Measurements from ENCODE around the gene UVRAG.

- TF ChIP-seq, protein P1, sequence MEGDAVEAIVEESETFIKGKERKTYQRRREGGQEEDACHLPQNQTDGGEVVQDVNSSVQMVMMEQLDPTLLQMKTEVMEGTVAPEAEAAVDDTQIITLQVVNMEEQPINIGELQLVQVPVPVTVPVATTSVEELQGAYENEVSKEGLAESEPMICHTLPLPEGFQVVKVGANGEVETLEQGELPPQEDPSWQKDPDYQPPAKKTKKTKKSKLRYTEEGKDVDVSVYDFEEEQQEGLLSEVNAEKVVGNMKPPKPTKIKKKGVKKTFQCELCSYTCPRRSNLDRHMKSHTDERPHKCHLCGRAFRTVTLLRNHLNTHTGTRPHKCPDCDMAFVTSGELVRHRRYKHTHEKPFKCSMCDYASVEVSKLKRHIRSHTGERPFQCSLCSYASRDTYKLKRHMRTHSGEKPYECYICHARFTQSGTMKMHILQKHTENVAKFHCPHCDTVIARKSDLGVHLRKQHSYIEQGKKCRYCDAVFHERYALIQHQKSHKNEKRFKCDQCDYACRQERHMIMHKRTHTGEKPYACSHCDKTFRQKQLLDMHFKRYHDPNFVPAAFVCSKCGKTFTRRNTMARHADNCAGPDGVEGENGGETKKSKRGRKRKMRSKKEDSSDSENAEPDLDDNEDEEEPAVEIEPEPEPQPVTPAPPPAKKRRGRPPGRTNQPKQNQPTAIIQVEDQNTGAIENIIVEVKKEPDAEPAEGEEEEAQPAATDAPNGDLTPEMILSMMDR (IDR thresholded peaks at IDR 0.05), result no peak
- TF ChIP-seq EZH2 (IDR thresholded peaks at IDR 0.05; ENCODE audit: borderline replicate concordance, insufficient read depth, low read depth, low read length, poor library complexity, severe bottlenecking), result no peak
Measured at GRCh38 chr11:76175783-76176182, 360.8 kb downstream of the UVRAG start.
